ENCODE results near the gene SERPINB2.

The SERPINB2 gene

GRCh38 chr18:63887424-63887823 lies at the start of gene SERPINB2:
SERPINB2 (plus strand) TSS chr18:63887705; CDS start chr18:63891445, 3,740 bp downstream.
- no peak for DNase-seq

- DNase-seq, result no peak
These were observed 44.5 kb upstream of the SERPINB2 start for GRCh38 chr18:63843008-63843407.

GRCh38 chr18:63844254-63844653 lies 43.3 kb upstream of the SERPINB2 start:
- DNase-seq, result no peak

GRCh38 chr18:63848159-63848558 lies 39.3 kb upstream of the SERPINB2 start:
- DNase-seq, result no peak

- no peak for DNase-seq
These were observed 37.5 kb upstream of the SERPINB2 start for GRCh38 chr18:63850020-63850419.

GRCh38 chr18:63850636-63851035 lies 36.9 kb upstream of the SERPINB2 start:
- no peak for DNase-seq

GRCh38 chr18:63858456-63858855 lies 29.0 kb upstream of the SERPINB2 start:
- no peak for DNase-seq

- DNase-seq, result no peak
These were observed 27.6 kb upstream of the SERPINB2 start for GRCh38 chr18:63859781-63860475.

- no peak for DNase-seq
These were observed 27.0 kb upstream of the SERPINB2 start for GRCh38 chr18:63860531-63860930.

- no peak for DNase-seq
These were observed 20.0 kb upstream of the SERPINB2 start for GRCh38 chr18:63867368-63868125.

- no peak for DNase-seq
These were observed 19.0 kb upstream of the SERPINB2 start for GRCh38 chr18:63868546-63868945.

GRCh38 chr18:63869374-63869773 lies 18.1 kb upstream of the SERPINB2 start:
- DNase-seq, result no peak

GRCh38 chr18:63869851-63870250 lies 17.7 kb upstream of the SERPINB2 start:
- DNase-seq, result no peak

GRCh38 chr18:63871836-63872235 lies 15.7 kb upstream of the SERPINB2 start:
- DNase-seq, result no peak

- no peak for DNase-seq
These were observed 14.9 kb upstream of the SERPINB2 start for GRCh38 chr18:63872586-63872985.

GRCh38 chr18:63878343-63878742 lies 9.2 kb upstream of the SERPINB2 start:
- DNase-seq, result no peak

- DNase-seq, result no peak
These were observed 8.6 kb upstream of the SERPINB2 start for GRCh38 chr18:63878925-63879324.

GRCh38 chr18:63879709-63880108 lies 7.8 kb upstream of the SERPINB2 start:
- DNase-seq, result no peak

- DNase-seq, result no peak
These were observed 5.7 kb upstream of the SERPINB2 start for GRCh38 chr18:63881851-63882250.

- no peak for DNase-seq
These were observed 5.0 kb upstream of the SERPINB2 start for GRCh38 chr18:63882333-63883141.

- no peak for DNase-seq
These were observed 3.9 kb upstream of the SERPINB2 start for GRCh38 chr18:63883617-63884016.

- no peak for DNase-seq
These were observed 1.1 kb downstream of the SERPINB2 start for GRCh38 chr18:63888470-63889190.

- DNase-seq, result no peak
These were observed 2.1 kb downstream of the SERPINB2 start for GRCh38 chr18:63889626-63890025.
